ENCODE results near the gene MACROD1. TPM values are rescaled to one million over a fixed set of nuclear protein-coding genes. Genes with fewer than 3 reads are reported as not detected.

The MACROD1 gene
- total and polyA plus RNA-seq, 9 of the 15 experiments (the other 6 are each of a cell fraction or from before 2014, with no cell fraction given), result 1.1 to 60.0 (median 26.4) TPM

- peak; percentile 81 for TF ChIP-seq MTA3 (IDR thresholded peaks at IDR 0.05; ENCODE audit: borderline replicate concordance)
- no peak for TF ChIP-seq ZFPM2 (CRISPR knock-in tag; IDR thresholded peaks at IDR 0.05)
- peak; percentile 31; the same call in 1 of the 2 replicates for TF ChIP-seq XRCC5 (IDR thresholded peaks at IDR 0.05; ENCODE audit: low read depth, low read length)
- TF ChIP-seq ZNF778 (CRISPR knock-in tag; IDR thresholded peaks at IDR 0.05), result no peak
- TF ChIP-seq, protein P1, sequence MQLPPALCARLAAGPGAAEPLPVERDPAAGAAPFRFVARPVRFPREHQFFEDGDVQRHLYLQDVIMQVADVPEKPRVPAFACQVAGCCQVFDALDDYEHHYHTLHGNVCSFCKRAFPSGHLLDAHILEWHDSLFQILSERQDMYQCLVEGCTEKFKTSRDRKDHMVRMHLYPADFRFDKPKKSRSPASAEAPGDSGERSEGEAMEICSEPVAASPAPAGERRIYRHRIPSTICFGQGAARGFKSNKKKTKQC (CRISPR knock-in tag; IDR thresholded peaks at IDR 0.05), result peak; percentile 62
- TF ChIP-seq NR1H2 (CRISPR knock-in tag; IDR thresholded peaks at IDR 0.05), result no peak
- TF ChIP-seq NFYB (IDR thresholded peaks at IDR 0.05; ENCODE audit: extremely low read depth, insufficient read length), result no peak
- TF ChIP-seq, protein P2, sequence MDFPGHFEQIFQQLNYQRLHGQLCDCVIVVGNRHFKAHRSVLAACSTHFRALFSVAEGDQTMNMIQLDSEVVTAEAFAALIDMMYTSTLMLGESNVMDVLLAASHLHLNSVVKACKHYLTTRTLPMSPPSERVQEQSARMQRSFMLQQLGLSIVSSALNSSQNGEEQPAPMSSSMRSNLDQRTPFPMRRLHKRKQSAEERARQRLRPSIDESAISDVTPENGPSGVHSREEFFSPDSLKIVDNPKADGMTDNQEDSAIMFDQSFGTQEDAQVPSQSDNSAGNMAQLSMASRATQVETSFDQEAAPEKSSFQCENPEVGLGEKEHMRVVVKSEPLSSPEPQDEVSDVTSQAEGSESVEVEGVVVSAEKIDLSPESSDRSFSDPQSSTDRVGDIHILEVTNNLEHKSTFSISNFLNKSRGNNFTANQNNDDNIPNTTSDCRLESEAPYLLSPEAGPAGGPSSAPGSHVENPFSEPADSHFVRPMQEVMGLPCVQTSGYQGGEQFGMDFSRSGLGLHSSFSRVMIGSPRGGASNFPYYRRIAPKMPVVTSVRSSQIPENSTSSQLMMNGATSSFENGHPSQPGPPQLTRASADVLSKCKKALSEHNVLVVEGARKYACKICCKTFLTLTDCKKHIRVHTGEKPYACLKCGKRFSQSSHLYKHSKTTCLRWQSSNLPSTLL (IDR thresholded peaks at IDR 0.05), result no peak
- no peak for TF ChIP-seq ARHGAP35 (IDR thresholded peaks at IDR 0.05; ENCODE audit: partially characterized antibody)
- TF ChIP-seq, protein P3, sequence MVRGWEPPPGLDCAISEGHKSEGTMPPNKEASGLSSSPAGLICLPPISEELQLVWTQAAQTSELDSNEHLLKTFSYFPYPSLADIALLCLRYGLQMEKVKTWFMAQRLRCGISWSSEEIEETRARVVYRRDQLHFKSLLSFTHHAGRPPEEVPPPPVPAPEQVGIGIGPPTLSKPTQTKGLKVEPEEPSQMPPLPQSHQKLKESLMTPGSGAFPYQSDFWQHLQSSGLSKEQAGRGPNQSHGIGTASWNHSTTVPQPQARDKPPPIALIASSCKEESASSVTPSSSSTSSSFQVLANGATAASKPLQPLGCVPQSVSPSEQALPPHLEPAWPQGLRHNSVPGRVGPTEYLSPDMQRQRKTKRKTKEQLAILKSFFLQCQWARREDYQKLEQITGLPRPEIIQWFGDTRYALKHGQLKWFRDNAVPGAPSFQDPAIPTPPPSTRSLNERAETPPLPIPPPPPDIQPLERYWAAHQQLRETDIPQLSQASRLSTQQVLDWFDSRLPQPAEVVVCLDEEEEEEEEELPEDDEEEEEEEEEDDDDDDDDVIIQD (CRISPR knock-in tag; IDR thresholded peaks at IDR 0.05), result no peak
- TF ChIP-seq GATAD2A (IDR thresholded peaks at IDR 0.05), result peak; percentile 58; the same call in 1 of the 2 replicates
- TF ChIP-seq MEF2A (IDR thresholded peaks at IDR 0.05; ENCODE audit: control insufficient read depth, low read depth, low read length), result no peak
- no peak for TF ChIP-seq STAG1 (CRISPR knock-in tag; IDR thresholded peaks at IDR 0.05; ENCODE audit: borderline replicate concordance)
- TF ChIP-seq HMG20B (CRISPR knock-in tag; IDR thresholded peaks at IDR 0.05), result no peak
- TF ChIP-seq POLR2AphosphoS5 (IDR thresholded peaks at IDR 0.05; ENCODE audit: control insufficient read depth, insufficient read depth, low read depth, low read length), result peak; percentile 43; the same call in 1 of the 2 replicates
- TF ChIP-seq CREB3 (tag; conservative IDR thresholded peaks at IDR 0.05; ENCODE audit: low read depth), result no peak
- TF ChIP-seq NR2C2 (CRISPR knock-in tag; IDR thresholded peaks at IDR 0.05), result peak; percentile 74
- peak; percentile 84 for TF ChIP-seq NR2C2 (tag; IDR thresholded peaks at IDR 0.05)
- peak; percentile 60 for TF ChIP-seq MXI1 (IDR thresholded peaks at IDR 0.05; ENCODE audit: low read depth, low read length)
- TF ChIP-seq TAL1 (IDR thresholded peaks at IDR 0.05), result no peak
- TF ChIP-seq ZKSCAN8 (CRISPR knock-in tag; IDR thresholded peaks at IDR 0.05), result no peak
- no peak for TF ChIP-seq CHD4 (IDR thresholded peaks at IDR 0.05; ENCODE audit: insufficient read depth, insufficient replicate concordance, low read depth, low read length, poor library complexity, severe bottlenecking)
Measured at GRCh38 chr11:64165842-64166635, at the start of gene MACROD1 (continued).
